Measurements from ENCODE around the gene RMDN3.
A peak's percentile ranks its signal among the peaks of the same experiment; 100 is the strongest.

The RMDN3 gene

GRCh38 chr15:40693904-40694687 is 61.0 kb downstream of the RMDN3 start:
- peak; percentile 60 for DNase-seq

GRCh38 chr15:40691737-40692136 is 63.3 kb downstream of the RMDN3 start:
- DNase-seq: no peak

- DNase-seq: no peak
These were observed 65.9 kb downstream of the RMDN3 start for GRCh38 chr15:40688932-40689799.
